Activated B cell treated with CpG ODN at 0.5 μM for 24 hours (primary cell): ENCODE measurements around the gene AK2. TPM values are rescaled to one million over a fixed set of nuclear protein-coding genes. Genes with fewer than 3 reads are reported as not detected.

ENCODE experiments used
- ATAC-seq: fragments of 200-7000 bp; cut with Tn5 transposase; one replicate; pipeline ENCODE4 v1.10.0; 2021; ENCODE audit warnings: low read depth, mild to moderate bottlenecking, moderate library complexity
- CTCF ChIA-PET: fragments of 350-600 bp; sonication (Branson Sonifier 250); formaldehyde crosslinking; loops from one replicate; lab custom pipeline; 2021; ENCODE audit warnings: antibody characterized with exemption; lab: Charles Lee
- POLR2A ChIA-PET: fragments of 350-600 bp; sonication (Branson Sonifier 250); formaldehyde crosslinking; loops from one replicate; lab custom pipeline; 2021; ENCODE audit warnings: antibody characterized with exemption; lab: Charles Lee
- DNase-seq: peaks from one replicate; pipeline ENCODE4 v3.0.0; 2022
- H3K27ac Mint-ChIP-seq: one replicate; pipeline ENCODE4 v1.8.0; 2020; ENCODE audit warnings: mixed read lengths
- H3K27me3 Mint-ChIP-seq: one replicate; pipeline ENCODE4 v1.8.0; 2021; ENCODE audit warnings: mixed read lengths
- H3K36me3 Mint-ChIP-seq: one replicate; pipeline ENCODE4 v1.8.0; 2021; ENCODE audit warnings: low read depth, mixed read lengths
- H3K4me1 Mint-ChIP-seq: one replicate; pipeline ENCODE4 v1.8.0; 2021; ENCODE audit warnings: mixed read lengths
- H3K4me3 Mint-ChIP-seq: one replicate; pipeline ENCODE4 v1.8.0; 2020; ENCODE audit warnings: mild to moderate bottlenecking, mixed read lengths
- H3K9me3 Mint-ChIP-seq: one replicate; pipeline ENCODE4 v1.8.0; 2020; ENCODE audit warnings: mixed read lengths
- intact Hi-C: fragments of 100-400 bp; cut with micrococcal nuclease; formaldehyde crosslinking; loops from one replicate; pipeline ENCODE4 v1.15.1; 2024
- total RNA-seq: library from RNA; stranded (reverse); gene quantifications from 2 replicates; pipeline ENCODE4 v1.2.3, GENCODE V29; 2022
- TF ChIP-seq, protein P1 (sequence below): fragments of 200-600 bp; IDR thresholded peaks from one replicate; pipeline ENCODE4 v1.8.0; 2022; ENCODE audit warnings: antibody characterized with exemption, mild to moderate bottlenecking

The AK2 gene
- total RNA-seq, 1 donor from 2014 or later = 162 TPM

- intact Hi-C loops = no loop called here
- CTCF ChIA-PET = interaction anchor here (0.7 to 7.4 kb wide), 2 partner anchors 9 to 71 kb away, joined by 3 to 92 read pairs; no protein-coding TSS in a partner anchor
- Mint-ChIP-seq H3K27ac (no peak overlapping the region), H3K4me3 (no peak overlapping the region), H3K9me3 (no peaks in the 10 kb centered on the region), H3K27me3 (no peaks in the 10 kb centered on the region), H3K4me1 (no peaks in the 10 kb centered on the region), H3K36me3 (peaks cover 32% of the 10 kb centered on the region)
- TF ChIP-seq, protein P1, sequence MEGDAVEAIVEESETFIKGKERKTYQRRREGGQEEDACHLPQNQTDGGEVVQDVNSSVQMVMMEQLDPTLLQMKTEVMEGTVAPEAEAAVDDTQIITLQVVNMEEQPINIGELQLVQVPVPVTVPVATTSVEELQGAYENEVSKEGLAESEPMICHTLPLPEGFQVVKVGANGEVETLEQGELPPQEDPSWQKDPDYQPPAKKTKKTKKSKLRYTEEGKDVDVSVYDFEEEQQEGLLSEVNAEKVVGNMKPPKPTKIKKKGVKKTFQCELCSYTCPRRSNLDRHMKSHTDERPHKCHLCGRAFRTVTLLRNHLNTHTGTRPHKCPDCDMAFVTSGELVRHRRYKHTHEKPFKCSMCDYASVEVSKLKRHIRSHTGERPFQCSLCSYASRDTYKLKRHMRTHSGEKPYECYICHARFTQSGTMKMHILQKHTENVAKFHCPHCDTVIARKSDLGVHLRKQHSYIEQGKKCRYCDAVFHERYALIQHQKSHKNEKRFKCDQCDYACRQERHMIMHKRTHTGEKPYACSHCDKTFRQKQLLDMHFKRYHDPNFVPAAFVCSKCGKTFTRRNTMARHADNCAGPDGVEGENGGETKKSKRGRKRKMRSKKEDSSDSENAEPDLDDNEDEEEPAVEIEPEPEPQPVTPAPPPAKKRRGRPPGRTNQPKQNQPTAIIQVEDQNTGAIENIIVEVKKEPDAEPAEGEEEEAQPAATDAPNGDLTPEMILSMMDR = no peak
- DNase-seq = no peak
- POLR2A ChIA-PET = interaction anchor here (0.5 to 1.6 kb wide), 3 partner anchors 41 to 79 kb away, joined by 3 to 4 read pairs (median 4); no protein-coding TSS in a partner anchor
- ATAC-seq = no peak
These were observed 31.4 kb downstream of the AK2 start for GRCh38 chr1:33005117-33005837.

DNA sequence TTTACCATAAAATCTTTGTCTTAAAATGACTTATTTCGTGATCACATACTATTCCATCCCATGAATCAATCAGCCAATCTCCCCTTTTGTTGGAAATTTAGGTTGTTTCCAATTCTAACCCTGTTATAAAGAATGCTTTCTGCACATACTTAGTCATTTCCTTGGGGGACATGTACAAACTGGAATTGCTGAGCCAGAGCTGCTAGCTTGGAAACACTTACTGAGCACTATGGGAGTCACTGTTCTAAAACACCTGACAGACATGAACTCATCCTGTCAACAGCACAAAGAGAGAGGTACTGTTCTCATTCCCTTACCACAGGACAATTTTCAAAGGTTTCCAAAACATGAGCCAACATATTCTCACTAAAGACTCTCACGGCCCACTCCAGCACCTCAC, 32.1 kb downstream of the AK2 start:
- H3K4me3 Mint-ChIP-seq = no peak overlapping the region
- H3K27me3 Mint-ChIP-seq = no peaks in the 10 kb centered on the region
- intact Hi-C loops = no loop called here
- TF ChIP-seq, protein P1 = no peak
- no peak overlapping the region for H3K27ac Mint-ChIP-seq
- DNase-seq (no peak), ATAC-seq (no peak)
- POLR2A ChIA-PET = interaction anchor here (1.6 kb wide), 1 partner anchor 41 kb away, joined by 4 read pairs; no protein-coding TSS in a partner anchor
- CTCF ChIA-PET = interaction anchor here (0.7 to 7.4 kb wide), 3 partner anchors 8 to 71 kb away, joined by 3 to 92 read pairs (median 16); no protein-coding TSS in a partner anchor
- H3K36me3 Mint-ChIP-seq = peaks cover 27% of the 10 kb centered on the region
- no peaks in the 10 kb centered on the region for H3K4me1 Mint-ChIP-seq
- no peaks in the 10 kb centered on the region for H3K9me3 Mint-ChIP-seq

DNA sequence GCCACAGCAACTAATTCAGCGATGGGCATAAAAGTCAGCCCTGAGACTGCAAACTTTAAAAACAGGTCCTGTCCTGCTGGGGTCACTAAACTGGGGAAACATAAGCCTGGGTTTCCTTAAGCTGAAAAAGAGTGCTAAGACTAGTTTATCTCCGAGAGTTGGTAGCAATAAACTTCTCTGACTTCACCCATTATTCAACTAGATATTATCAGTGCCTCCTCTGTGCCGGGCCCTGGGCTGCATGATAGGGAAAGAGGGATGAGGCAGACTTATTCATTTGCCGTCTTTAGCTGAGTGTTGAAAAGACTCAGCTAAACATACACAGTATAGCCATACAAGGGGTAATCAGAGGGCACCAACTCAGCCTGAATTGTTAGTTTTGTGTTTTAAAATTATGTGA, 33.0 kb downstream of the AK2 start:
- Mint-ChIP-seq H3K27ac (no peak overlapping the region), H3K4me1 (no peaks in the 10 kb centered on the region), H3K9me3 (no peaks in the 10 kb centered on the region), H3K4me3 (no peak overlapping the region), H3K36me3 (peaks cover 18% of the 10 kb centered on the region), H3K27me3 (no peaks in the 10 kb centered on the region)
- CTCF ChIA-PET = interaction anchor here (3.8 kb wide), 1 partner anchor 69 kb away, joined by 16 read pairs; no protein-coding TSS in a partner anchor
- no peak for ATAC-seq
- POLR2A ChIA-PET = no interaction called here
- intact Hi-C loops = no loop called here
- TF ChIP-seq, protein P1 = no peak
- DNase-seq = no peak

- no peak overlapping the region for H3K4me3 Mint-ChIP-seq
- CTCF ChIA-PET = interaction anchor here (0.7 to 3.8 kb wide), 4 partner anchors 14 to 97 kb away, joined by 4 to 16 read pairs (median 4); no protein-coding TSS in a partner anchor
- no peaks in the 10 kb centered on the region for H3K27me3 Mint-ChIP-seq
- POLR2A ChIA-PET = interaction anchor here (0.6 kb wide), 1 partner anchor 43 kb away, joined by 6 read pairs; no protein-coding TSS in a partner anchor
- intact Hi-C loops = no loop called here
- TF ChIP-seq, protein P1 = no peak
- ATAC-seq (no peak), DNase-seq (no peak)
- H3K27ac Mint-ChIP-seq = no peak overlapping the region
- no peaks in the 10 kb centered on the region for H3K9me3 Mint-ChIP-seq
- H3K36me3 Mint-ChIP-seq = peaks cover 3% of the 10 kb centered on the region
- H3K4me1 Mint-ChIP-seq = peaks cover 11% of the 10 kb centered on the region
These were observed 34.7 kb downstream of the AK2 start for GRCh38 chr1:33002006-33002405.

- ChIA-PET CTCF (interaction anchor here (0.7 to 3.8 kb wide), 7 partner anchors 8 to 96 kb away, joined by 4 to 16 read pairs (median 5); no protein-coding TSS in a partner anchor), POLR2A (interaction anchor here (0.6 to 1.5 kb wide), 3 partner anchors 9 to 966 kb away, joined by 3 to 8 read pairs (median 4); partner anchors contain the start of gene RNF19B)
- H3K4me3 Mint-ChIP-seq = no peak overlapping the region
- H3K9me3 Mint-ChIP-seq = no peaks in the 10 kb centered on the region
- peaks cover 11% of the 10 kb centered on the region for H3K4me1 Mint-ChIP-seq
- intact Hi-C loops = no loop called here
- H3K36me3 Mint-ChIP-seq = no peaks in the 10 kb centered on the region
- no peak for ATAC-seq
- no peak for DNase-seq
- no peak overlapping the region for H3K27ac Mint-ChIP-seq
- TF ChIP-seq, protein P1 = no peak
- H3K27me3 Mint-ChIP-seq = no peaks in the 10 kb centered on the region
These were observed 35.4 kb downstream of the AK2 start for GRCh38 chr1:33001282-33001681.
